Left forelimb (tissue), 1 donor: ENCODE data around the gene BLCAP.
"Not testable (repeated sequence)": the region's sequence is repeated elsewhere in the genome, so short reads cannot be mapped to it uniquely, and the experiment has no call there.

Source experiments
- DNase-seq: peaks from one replicate; pipeline ENCODE4 v3.0.0-alpha.2; 2018; ENCODE audit warnings: low spot score

BLCAP gene, protein sequence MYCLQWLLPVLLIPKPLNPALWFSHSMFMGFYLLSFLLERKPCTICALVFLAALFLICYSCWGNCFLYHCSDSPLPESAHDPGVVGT

DNA sequence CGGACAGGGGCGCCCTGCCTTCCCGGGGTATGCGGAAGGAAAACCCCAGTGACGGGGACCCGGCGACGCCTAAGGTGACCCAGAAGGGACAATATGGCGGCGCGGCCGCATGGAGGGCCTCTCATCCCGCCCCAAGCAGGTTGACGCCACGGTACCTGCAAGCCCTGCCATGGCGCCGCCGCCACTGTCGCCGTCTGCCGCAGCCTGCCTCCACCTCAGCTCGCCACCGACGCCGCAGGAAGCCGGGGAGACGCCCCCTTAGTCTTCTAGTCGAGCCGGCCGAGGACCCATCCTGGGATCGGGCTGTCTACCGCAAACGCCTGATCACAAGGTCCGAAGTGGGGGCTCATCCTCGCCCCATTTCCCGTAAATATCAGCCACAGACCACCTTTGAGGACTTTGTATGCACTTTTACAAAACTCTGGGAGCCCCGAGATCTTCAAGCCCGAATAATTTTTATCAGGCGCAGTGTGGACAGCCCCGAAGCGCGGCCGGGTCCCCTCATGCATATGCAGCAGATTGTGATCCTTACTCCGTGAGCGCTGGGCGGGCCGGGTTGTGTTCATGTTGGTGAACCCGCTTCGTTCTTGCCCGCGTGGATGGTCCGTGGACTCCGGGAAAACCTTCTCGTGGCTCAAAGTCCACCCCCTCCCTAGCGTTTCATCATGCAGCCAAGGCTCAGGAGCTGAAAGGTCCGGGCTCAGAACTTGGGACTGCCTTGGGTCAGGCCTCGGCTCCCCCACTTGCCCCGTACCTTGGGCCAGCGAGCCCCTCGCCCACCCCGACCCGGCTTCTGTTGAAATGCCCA, at the start of gene BLCAP:
BLCAP (minus strand) TSS at position 239 of the 808 bp plus-strand sequence. CDS start 8,702 bp downstream, outside the sequence.
- peak; percentile 93 for DNase-seq

GRCh38 chr20:37577436-37577835, 49.8 kb upstream of the BLCAP start:
- DNase-seq = not testable (repeated sequence)

- no peak for DNase-seq
Measured at GRCh38 chr20:37576911-37577310, 49.2 kb upstream of the BLCAP start.

- DNase-seq = no peak
Measured at GRCh38 chr20:37575884-37576283, 48.2 kb upstream of the BLCAP start.

DNA sequence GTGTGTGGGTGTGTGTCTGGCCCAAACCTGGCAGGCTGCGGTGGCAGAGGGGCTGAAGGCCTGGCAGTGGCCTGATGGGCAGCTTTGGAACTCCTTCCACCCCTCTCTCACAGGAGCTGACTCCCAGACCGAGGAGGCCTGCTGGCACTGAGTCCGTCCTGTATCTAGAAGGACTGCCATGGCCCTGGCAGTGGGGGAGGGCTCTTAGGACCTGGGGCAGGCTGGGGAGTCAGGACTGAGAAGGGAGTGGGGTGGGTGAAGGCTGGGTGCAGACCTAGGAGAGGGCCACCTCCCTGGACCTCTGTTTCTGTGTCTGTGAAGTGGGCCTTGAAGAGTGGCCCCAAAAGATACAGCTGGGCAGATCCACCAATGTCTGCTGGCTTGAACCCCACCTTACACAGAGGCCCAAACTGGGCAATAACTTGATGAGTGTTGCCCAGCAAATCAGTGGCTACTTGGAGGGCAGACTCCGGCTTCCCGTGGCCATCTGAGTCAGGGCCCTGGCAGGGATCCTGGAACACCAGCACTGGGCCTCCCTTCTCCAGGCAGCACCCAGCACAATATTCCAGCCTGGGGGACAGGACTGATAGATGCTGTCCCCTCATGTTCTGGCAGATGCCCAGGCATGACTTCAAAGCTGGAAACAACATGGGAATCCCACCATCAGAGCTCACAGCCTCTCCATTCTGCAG, 46.7 kb upstream of the BLCAP start:
- no peak for DNase-seq

- no peak for DNase-seq
Measured at GRCh38 chr20:37573626-37574198, 46.0 kb upstream of the BLCAP start.

GRCh38 chr20:37571033-37571432, 43.4 kb upstream of the BLCAP start:
- no peak for DNase-seq

GRCh38 chr20:37570419-37570818, 42.7 kb upstream of the BLCAP start:
- DNase-seq = no peak

- DNase-seq = no peak
Measured at GRCh38 chr20:37567671-37568588, 40.3 kb upstream of the BLCAP start.

- no peak for DNase-seq
Measured at GRCh38 chr20:37567331-37567665, 39.6 kb upstream of the BLCAP start.

DNA sequence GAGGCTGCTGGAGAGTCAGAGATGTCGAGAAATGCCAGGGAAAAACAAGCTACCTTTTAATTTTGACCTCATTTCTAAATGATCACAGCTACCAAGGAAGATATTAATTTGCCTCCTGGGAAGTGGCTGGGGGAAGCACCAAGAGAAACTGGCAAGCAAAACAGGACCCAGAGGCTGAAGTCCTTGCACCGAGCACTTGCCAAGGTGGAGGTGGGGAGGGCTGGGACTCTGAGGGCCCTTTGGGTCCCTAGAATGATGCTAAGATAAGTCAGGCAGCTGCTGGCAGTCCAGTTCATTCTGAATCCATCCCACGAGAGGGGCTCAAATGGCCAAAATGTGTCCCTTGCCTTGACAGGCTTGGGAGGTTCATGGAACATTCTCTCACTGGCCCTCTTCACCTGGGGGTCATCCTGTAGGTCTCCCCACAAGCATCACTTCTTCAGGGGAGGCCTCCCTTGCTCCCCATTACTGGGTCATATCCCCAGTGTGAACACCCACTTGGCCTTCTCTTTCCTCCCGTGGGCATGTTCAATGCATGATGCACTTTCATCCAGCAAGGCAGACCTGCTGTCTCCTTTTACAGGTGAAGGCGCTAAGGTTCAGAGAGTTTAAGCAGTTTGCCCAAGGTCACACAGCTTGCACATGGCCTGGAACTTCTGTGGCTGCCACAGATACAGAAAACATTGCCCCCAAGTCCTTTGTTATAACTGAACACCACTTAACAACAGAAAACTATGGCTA, 39.1 kb upstream of the BLCAP start:
- no peak for DNase-seq

- DNase-seq = no peak
Measured at GRCh38 chr20:37565134-37565811, 37.6 kb upstream of the BLCAP start.

- DNase-seq = peak; percentile 72
Measured at GRCh38 chr20:37564388-37565133, 36.9 kb upstream of the BLCAP start.

DNA sequence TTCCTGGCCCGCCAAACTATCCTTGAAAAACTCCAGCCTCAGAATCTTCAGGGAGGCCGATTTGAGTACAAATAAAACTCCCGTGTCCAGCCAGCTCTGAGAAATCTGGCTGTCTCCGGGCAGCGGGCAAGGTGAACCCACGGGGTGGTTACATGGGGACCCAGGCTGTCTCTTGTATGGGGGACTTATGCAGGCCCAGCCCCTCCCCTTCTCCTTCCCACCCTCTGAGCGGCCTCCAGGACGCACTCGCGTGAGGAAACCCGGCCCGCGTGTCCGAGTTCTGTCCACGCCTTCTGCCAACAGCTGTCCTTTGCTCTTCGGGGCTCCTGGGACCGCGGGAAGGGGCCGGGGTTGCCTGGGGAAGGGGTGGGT, 36.3 kb upstream of the BLCAP start:
- no peak for DNase-seq

GRCh38 chr20:37562695-37563480, 35.2 kb upstream of the BLCAP start:
- no peak for DNase-seq

DNA sequence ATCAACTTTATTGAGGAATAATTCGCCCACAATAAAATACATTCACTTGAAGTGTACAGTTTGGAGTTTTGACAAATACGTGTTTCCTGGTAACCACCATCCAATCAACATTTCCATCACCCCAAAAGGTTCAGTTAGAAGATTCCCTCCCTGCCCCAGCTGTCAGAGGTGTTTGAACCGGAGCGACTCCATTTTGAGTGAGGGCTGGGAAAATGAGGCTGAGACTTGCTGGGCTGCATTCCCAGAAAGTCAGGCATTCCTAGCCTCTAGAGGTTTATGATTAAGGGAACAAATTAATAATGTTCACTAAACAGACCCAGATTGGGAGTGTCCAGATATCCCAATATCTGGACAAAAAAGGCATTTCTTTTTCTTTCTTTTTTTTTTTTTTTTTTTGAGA, 33.0 kb upstream of the BLCAP start:
- DNase-seq = no peak

DNA sequence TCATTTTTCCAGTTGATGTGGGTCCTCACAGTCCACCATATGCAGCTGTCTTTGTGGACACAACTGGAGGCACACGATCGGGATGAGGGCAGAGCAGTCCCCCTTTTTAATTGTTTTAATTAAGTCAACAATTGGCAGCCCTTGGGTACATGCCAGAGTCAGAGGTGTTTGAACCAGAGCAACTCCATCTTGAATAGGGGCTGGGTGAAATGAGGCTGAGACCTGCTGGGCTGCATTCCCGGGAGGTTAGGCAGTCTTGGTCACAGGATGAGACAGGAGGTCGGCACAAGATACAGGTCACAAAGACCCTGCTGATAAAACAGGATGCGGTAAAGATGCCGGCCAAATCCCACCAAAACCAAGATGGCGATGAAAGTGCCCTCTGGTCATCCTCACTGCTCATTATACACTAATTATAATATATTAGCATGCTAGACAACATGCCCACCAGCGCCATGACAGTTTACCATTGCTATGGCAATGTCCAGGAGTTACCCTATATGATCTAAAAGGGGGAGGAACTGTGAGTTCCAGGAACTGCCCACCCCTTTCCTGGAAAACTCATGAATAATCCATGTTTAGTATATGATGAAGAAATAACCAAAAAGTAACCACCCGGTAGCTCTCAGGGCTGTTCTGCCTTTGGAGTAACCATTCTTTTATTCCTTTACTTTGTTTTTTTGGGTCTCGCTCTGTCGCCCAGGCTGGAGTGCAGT, 31.8 kb upstream of the BLCAP start:
- no peak for DNase-seq

- DNase-seq = no peak
Measured at GRCh38 chr20:37558779-37559178, 31.1 kb upstream of the BLCAP start.
